H1 (cell line): Measurements from ENCODE around the gene C5. TPM values are rescaled to one million over a fixed set of nuclear protein-coding genes. Genes with fewer than 3 reads are reported as not detected.
"Not testable (repeated sequence)": the region's sequence is repeated elsewhere in the genome, so short reads cannot be mapped to it uniquely, and the experiment has no call there.

Source experiments
- CTCF ChIA-PET: fragments of 300-600 bp; sonication (Branson Sonifier 250); formaldehyde crosslinking; loops from one replicate; lab custom pipeline; 2021; ENCODE audit not compliant: partially characterized antibody; lab: Charles Lee
- POLR2A ChIA-PET: fragments of 300-600 bp; sonication (Branson Sonifier 250); formaldehyde crosslinking; loops from one replicate; lab custom pipeline; 2021; ENCODE audit warnings: inconsistent platforms; ENCODE audit not compliant: partially characterized antibody; lab: Charles Lee
- DNase-seq, 2 experiments: peaks; one replicate each; pipeline versions ENCODE4 v3.0.0 to v3.0.0-alpha.2; 2010 to 2022; ENCODE audit warnings: low spot score in 2 of 2, low read depth in 1 of 2, mixed read lengths in 1 of 2
- FAIRE-seq: peaks from 2 replicates; lab custom pipeline; 2011; peaks lifted over from hg19 to GRCh38; lab: Jason Lieb, UNC
- H2AFZ ChIP-seq: 2 replicates; pipeline ENCODE4 v1.8.1; 2012; ENCODE audit warnings: low read length, inconsistent platforms
- H2AK5ac ChIP-seq: 2 replicates; pipeline ENCODE4 v1.6.1; 2013; ENCODE audit warnings: low read depth, low read length
- H2BK120ac ChIP-seq: replicated peaks from 2 replicates; pipeline ENCODE3; 2013; ENCODE audit warnings: low read depth, low read length, inconsistent platforms
- H2BK12ac ChIP-seq: 2 replicates; pipeline ENCODE4 v1.6.1; 2013; ENCODE audit warnings: low read depth, low read length
- H2BK15ac ChIP-seq: 2 replicates; pipeline ENCODE4 v1.6.1; 2013; ENCODE audit warnings: low read length
- H2BK20ac ChIP-seq: 2 replicates; pipeline ENCODE4 v1.6.1; 2013; ENCODE audit warnings: low read length
- H2BK5ac ChIP-seq: 2 replicates; pipeline ENCODE4 v1.6.1; 2013; ENCODE audit warnings: low read depth, low read length
- H3K14ac ChIP-seq: 2 replicates; pipeline ENCODE4 v1.6.1; 2013; ENCODE audit warnings: inconsistent platforms; ENCODE audit not compliant: insufficient read length
- H3K18ac ChIP-seq: 2 replicates; pipeline ENCODE4 v1.6.1; 2013; ENCODE audit warnings: low read length; ENCODE audit errors: extremely low read depth
- H3K23ac ChIP-seq: 2 replicates; pipeline ENCODE4 v1.6.1; 2013; ENCODE audit warnings: inconsistent platforms; ENCODE audit not compliant: insufficient read length
- H3K23me2 ChIP-seq: 2 replicates; pipeline ENCODE4 v1.6.1; 2013; ENCODE audit warnings: low read depth, low read length
- H3K27ac ChIP-seq: 2 replicates; pipeline ENCODE4 v1.6.1; 2011; ENCODE audit warnings: low read depth, low read length, inconsistent platforms
- H3K27me3 ChIP-seq, 4 experiments: replicated peaks in 1 of 4; 1 replicate in 1 of 4; 2 replicates in 3 of 4; pipeline versions ENCODE4 v1.6.1 to v1.8.1; 2011 to 2013; ENCODE audit warnings: low read length in 3 of 4, mild to moderate bottlenecking in 3 of 4, inconsistent platforms in 2 of 4, mixed read lengths in 2 of 4, moderate library complexity in 1 of 4; ENCODE audit not compliant: control insufficient read depth in 3 of 4, insufficient read depth in 3 of 4; ENCODE audit errors: extremely low read depth in 1 of 4
- H3K36me3 ChIP-seq, 4 experiments: 2 replicates each; pipeline versions ENCODE4 v1.6.1 to v1.8.1; 2011 to 2013; ENCODE audit warnings: mild to moderate bottlenecking in 4 of 4, low read length in 3 of 4, moderate library complexity in 2 of 4, control low read depth in 1 of 4, inconsistent platforms in 1 of 4; ENCODE audit not compliant: insufficient read depth in 4 of 4, control insufficient read depth in 2 of 4
- H3K4ac ChIP-seq: replicated peaks from 2 replicates; pipeline ENCODE3; 2013; ENCODE audit warnings: low read length, low read depth, mixed read lengths, inconsistent platforms; ENCODE audit not compliant: insufficient read length
- H3K4me1 ChIP-seq, 4 experiments: replicated peaks in 1 of 4; 1 replicate in 1 of 4; 2 replicates in 3 of 4; pipeline versions ENCODE4 v1.6.1 to v1.8.1; 2011 to 2013; ENCODE audit warnings: low read length in 3 of 4, inconsistent platforms in 2 of 4, mixed read lengths in 1 of 4; ENCODE audit not compliant: insufficient read depth in 4 of 4, control insufficient read depth in 3 of 4
- H3K4me2 ChIP-seq, 2 experiments: 2 replicates each; pipeline versions ENCODE4 v1.6.1 to v1.8.1; 2011 to 2013; ENCODE audit warnings: low read depth in 2 of 2, low read length in 2 of 2, control low read depth in 1 of 2, inconsistent platforms in 1 of 2, mild to moderate bottlenecking in 1 of 2; ENCODE audit not compliant: insufficient read depth in 1 of 2
- H3K4me3 ChIP-seq, 4 experiments: fragments of 200-600, 300-600 bp in 1 of 4; sonication (generic), shearing (Covaris generic), sonication (Bioruptor Twin) in 1 of 4; 2 replicates each; pipeline versions ENCODE4 v1.5.1 to v1.8.1; 2011 to 2016; ENCODE audit warnings: low read length in 4 of 4, low read depth in 3 of 4, control low read depth in 2 of 4, inconsistent platforms in 2 of 4, mild to moderate bottlenecking in 2 of 4, mixed read lengths in 1 of 4, moderate library complexity in 1 of 4; ENCODE audit not compliant: insufficient read depth in 2 of 4; ENCODE audit errors: extremely low read depth in 1 of 4
- H3K56ac ChIP-seq: replicated peaks from 2 replicates; pipeline ENCODE3; 2013; ENCODE audit warnings: low read depth, mild to moderate bottlenecking, mixed read lengths, low read length, inconsistent platforms; ENCODE audit not compliant: insufficient read length
- H3K79me1 ChIP-seq: 2 replicates; pipeline ENCODE4 v1.6.1; 2013; ENCODE audit warnings: low read depth, low read length, control low read depth
- H3K79me2 ChIP-seq, 2 experiments: 2 replicates each; pipeline versions ENCODE4 v1.6.1 to v1.8.1; 2012 to 2013; ENCODE audit warnings: low read length in 2 of 2, mild to moderate bottlenecking in 2 of 2, inconsistent platforms in 1 of 2; ENCODE audit not compliant: insufficient read depth in 2 of 2, control insufficient read depth in 1 of 2
- H3K9ac ChIP-seq, 4 experiments: replicated peaks in 1 of 4; 1 replicate in 1 of 4; 2 replicates in 3 of 4; pipeline versions ENCODE4 v1.6.1 to v1.8.1; 2011 to 2013; ENCODE audit warnings: low read depth in 3 of 4, low read length in 3 of 4, control low read depth in 2 of 4, mild to moderate bottlenecking in 2 of 4, moderate library complexity in 2 of 4, inconsistent platforms in 1 of 4; ENCODE audit errors: extremely low read depth in 1 of 4
- H3K9me3 ChIP-seq, 2 experiments: 2 replicates each; pipeline versions ENCODE4 v1.6.1 to v1.8.1; 2012 to 2013; ENCODE audit warnings: mild to moderate bottlenecking in 2 of 2, moderate library complexity in 2 of 2, control low read depth in 1 of 2, inconsistent platforms in 1 of 2, low read depth in 1 of 2, low read length in 1 of 2, mixed read lengths in 1 of 2; ENCODE audit not compliant: insufficient read depth in 2 of 2
- H4K20me1 ChIP-seq, 2 experiments: replicated peaks in 1 of 2; 2 replicates each; pipeline versions ENCODE3 to v1.8.1; 2011 to 2013; ENCODE audit warnings: inconsistent platforms in 2 of 2, low read length in 2 of 2, mild to moderate bottlenecking in 1 of 2; ENCODE audit not compliant: insufficient read depth in 2 of 2, control insufficient read depth in 1 of 2
- H4K5ac ChIP-seq: 2 replicates; pipeline ENCODE4 v1.6.1; 2013; ENCODE audit warnings: low read length, low read depth, mixed read lengths, inconsistent platforms; ENCODE audit not compliant: insufficient read length
- H4K8ac ChIP-seq: 2 replicates; pipeline ENCODE4 v1.8.0; 2013; ENCODE audit warnings: mild to moderate bottlenecking, moderate library complexity, low read length, inconsistent platforms; ENCODE audit not compliant: insufficient read depth; ENCODE audit errors: extremely low read depth
- H4K91ac ChIP-seq: replicated peaks from 2 replicates; pipeline ENCODE3; 2013; ENCODE audit warnings: low read length, mixed read lengths, inconsistent platforms; ENCODE audit not compliant: insufficient read length
- CBX5 ChIP-seq: fragments of 300-800, 300-1000 bp; sonication (generic); IDR thresholded peaks from 2 replicates; pipeline ENCODE4 v1.7.1; 2016; ENCODE audit warnings: antibody characterized with exemption, low read length, low read depth
- EZH2 ChIP-seq: fragments of 200-600 bp; sonication (generic); IDR thresholded peaks from 2 replicates; pipeline ENCODE4 v1.7.1; 2012; ENCODE audit warnings: low read depth, mild to moderate bottlenecking, moderate library complexity, low read length, inconsistent platforms; ENCODE audit not compliant: severe bottlenecking
- HDAC2 ChIP-seq, 2 experiments: fragments of 300-600 bp in 1 of 2; sonication (generic) in 1 of 2; IDR thresholded peaks; 2 replicates each; pipeline ENCODE4 v1.6.1; 2011 to 2012; ENCODE audit warnings: low read depth in 2 of 2, low read length in 2 of 2, mild to moderate bottlenecking in 2 of 2, moderate library complexity in 2 of 2, borderline replicate concordance in 1 of 2, inconsistent platforms in 1 of 2
- NRF1 ChIP-seq: IDR thresholded peaks from 2 replicates; pipeline ENCODE4 v1.6.1; 2011; ENCODE audit warnings: mild to moderate bottlenecking, low read depth, low read length, improper control_type of control experiment
- WGBS, 2 experiments: shearing (Covaris generic) in 1 of 2; methylation state at CpG; one replicate each; pipeline versions ENCODE4 v1.1.6 to v1.1.7; 2013 to 2015; ENCODE audit warnings: low lambda C conversion rate in 2 of 2, mixed read lengths in 2 of 2, inconsistent platforms in 1 of 2, low coverage in 1 of 2, missing lambda C conversion rate in 1 of 2; ENCODE audit not compliant: insufficient replicate concordance in 2 of 2, insufficient coverage in 1 of 2, insufficient read length in 1 of 2; ENCODE audit errors: extremely low coverage in 1 of 2, missing lambda C conversion rate in 1 of 2; 5-methylcytosine and 5-hydroxymethylcytosine counted together
- polyA plus RNA-seq, 7 experiments: library from polyadenylated mRNA; depleted of rRNA in 3 of 7; stranded (reverse) in 5 of 7; unstranded in 2 of 7; fragments of >200 nt in 5 of 7; fragments of 200-250 nt in 2 of 7; gene quantifications; 1 replicate in 5 of 7; 2 replicates in 1 of 7; 4 replicates in 1 of 7; pipeline versions ENCODE4 v1.2.1 to v1.2.3, GENCODE V29; 2011 to 2013; ENCODE audit warnings: missing spikeins in 2 of 7, mixed read lengths in 2 of 7
- total RNA-seq: library from RNA; stranded (reverse); fragmentation: NEBNext Ultra II Directional; extraction: Animal tissue kit (Norgen Biotek cat#: 25700); gene quantifications from 2 replicates; pipeline ENCODE4 v1.2.1, GENCODE V29; 2021

C5 gene
- total and polyA plus RNA-seq, 2 of the 8 experiments (the other 6 are each of a cell fraction or from before 2014, with no cell fraction given): 0.24 to 0.35 TPM

DNA sequence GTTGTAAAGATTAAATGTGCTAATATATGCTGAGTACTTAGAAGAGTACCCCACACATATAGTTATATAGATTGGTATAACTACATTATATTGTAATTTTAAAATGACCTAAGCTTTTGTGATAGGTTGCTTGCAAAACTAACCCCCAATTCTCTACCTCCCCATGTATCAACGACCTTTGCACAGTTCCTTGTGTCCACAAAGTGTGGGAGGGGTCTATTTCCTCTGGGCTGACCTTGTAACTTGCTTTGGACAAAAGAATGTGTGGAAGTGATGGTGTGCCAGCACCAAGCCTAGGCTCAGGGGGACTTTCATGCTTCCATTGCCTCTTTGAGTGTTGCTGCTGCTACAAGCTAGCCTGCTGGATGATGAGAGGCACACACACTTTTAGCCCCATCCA is 20.6 kb downstream of the C5 start (continued):
- no peak for TF ChIP-seq CBX5
- TF ChIP-seq NRF1: no peak
- TF ChIP-seq EZH2: no peak
- no peak for TF ChIP-seq HDAC2 (IDR thresholded peaks at IDR 0.05; ENCODE audit: borderline replicate concordance in 1 of 2, low read depth in 2 of 2, low read length in 2 of 2)

DNA sequence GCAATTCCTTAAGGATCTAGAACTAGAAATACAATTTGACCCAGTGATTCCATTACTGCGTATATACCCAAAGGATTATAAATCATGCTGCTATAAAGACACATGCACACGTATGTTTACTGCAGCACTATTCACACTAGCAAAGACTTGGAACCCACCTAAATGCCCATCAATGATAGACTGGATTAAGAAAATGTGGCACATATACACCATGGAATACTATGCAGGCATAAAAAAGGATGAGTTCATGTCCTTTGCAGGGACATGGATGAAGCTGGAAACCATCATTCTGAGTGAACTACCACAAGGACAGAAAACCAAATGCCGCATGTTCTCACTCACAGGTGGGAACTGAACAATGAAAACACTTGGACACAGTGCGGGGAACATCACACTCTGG is 21.8 kb downstream of the C5 start:
- H3K23ac ChIP-seq, H3K4me3 ChIP-seq, H3K4me1 ChIP-seq, H3K4ac ChIP-seq, H2BK5ac ChIP-seq, H3K18ac ChIP-seq, H3K4me2 ChIP-seq, H3K79me1 ChIP-seq, H4K8ac ChIP-seq, POLR2A ChIA-PET, H3K9me3 ChIP-seq, H3K23me2 ChIP-seq, H4K5ac ChIP-seq, H2AK5ac ChIP-seq, H2AFZ ChIP-seq, H3K56ac ChIP-seq, H4K91ac ChIP-seq, H2BK120ac ChIP-seq, H3K14ac ChIP-seq, H3K27ac ChIP-seq, H2BK12ac ChIP-seq, DNase-seq, H4K20me1 ChIP-seq, FAIRE-seq, H3K36me3 ChIP-seq, H3K79me2 ChIP-seq, H3K9ac ChIP-seq, H2BK15ac ChIP-seq, H3K27me3 ChIP-seq, H2BK20ac ChIP-seq: not testable (repeated sequence)
- CTCF ChIA-PET: interaction anchor here (0.9 to 1.4 kb wide), 2 partner anchors 11 to 27 kb away, joined by 3 to 7 read pairs; no protein-coding TSS in a partner anchor
- WGBS, 2 experiments: 94% methylated on average over 4 of the region's 4 CpGs; no CpG with 5 or more reads in 1 of the 2 experiments
